CD4-positive, alpha-beta T cell treated with Interleukin-15 for 1 hour (primary cell): ENCODE measurements around the gene JAKMIP3.

ENCODE experiments used
- DNase-seq: peaks from one replicate; pipeline ENCODE4 v3.0.0-alpha.2; 2020

JAKMIP3 gene

GRCh38 chr10:132045324-132045723 is 20.4 kb upstream of the JAKMIP3 start:
- no peak for DNase-seq

DNA sequence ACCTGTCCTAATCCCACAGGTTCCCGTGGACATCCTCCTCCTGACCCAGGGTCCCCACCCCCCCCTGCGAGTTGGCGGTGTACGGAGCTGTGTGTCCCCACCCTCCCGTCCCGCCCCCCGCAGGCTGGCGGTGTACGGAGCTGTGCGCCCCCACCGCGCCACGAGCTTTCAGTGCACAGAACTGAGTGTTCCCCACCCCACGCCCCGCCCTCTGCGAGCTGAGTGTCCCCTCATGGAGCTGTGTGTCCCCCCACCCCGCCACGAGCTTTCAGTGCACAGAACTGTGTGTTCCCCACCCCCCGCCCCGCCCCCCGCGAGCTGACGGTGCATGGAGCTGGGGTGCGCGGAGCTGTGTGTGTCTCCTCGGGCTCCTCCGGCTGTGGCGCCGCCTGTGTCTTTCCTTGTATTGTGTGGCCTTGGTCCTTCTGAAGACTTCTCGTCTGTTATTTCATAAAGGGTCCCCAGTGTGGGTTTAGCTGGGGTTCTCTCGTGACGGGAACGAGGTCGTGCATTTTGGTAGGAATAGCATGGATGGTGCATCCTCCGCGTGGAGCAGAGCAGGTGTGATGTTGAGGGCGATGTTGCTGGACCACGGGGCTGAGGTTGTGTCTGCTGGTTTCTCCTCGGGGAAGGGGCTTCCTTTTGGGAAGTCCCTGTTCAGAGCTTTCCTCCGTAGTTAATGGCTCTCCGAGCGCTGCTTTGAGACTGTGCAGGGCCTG is 18.0 kb upstream of the JAKMIP3 start:
- DNase-seq = no peak

- no peak for DNase-seq
These were observed 17.5 kb upstream of the JAKMIP3 start for GRCh38 chr10:132048294-132048667.

DNA sequence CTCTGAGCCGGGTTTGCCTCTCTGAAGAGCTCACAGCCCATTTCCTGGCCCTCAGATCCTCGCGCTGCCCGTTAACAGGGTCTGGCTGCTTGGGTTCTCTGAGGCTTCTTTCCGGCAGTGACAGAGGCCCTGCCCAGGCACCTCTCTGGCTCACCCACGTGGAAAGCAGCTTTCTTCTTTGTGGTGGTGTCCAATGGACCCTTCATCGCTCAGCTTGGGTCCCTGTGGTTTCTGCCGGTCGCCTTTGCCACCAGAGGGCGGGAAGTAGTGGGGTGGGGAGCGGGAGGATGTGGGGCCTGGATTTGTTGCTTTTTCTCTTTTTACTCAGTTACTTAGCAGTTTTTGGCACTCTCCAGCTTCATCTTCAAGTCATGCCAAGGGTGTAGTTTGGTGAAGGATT is 15.6 kb upstream of the JAKMIP3 start:
- DNase-seq = no peak

DNA sequence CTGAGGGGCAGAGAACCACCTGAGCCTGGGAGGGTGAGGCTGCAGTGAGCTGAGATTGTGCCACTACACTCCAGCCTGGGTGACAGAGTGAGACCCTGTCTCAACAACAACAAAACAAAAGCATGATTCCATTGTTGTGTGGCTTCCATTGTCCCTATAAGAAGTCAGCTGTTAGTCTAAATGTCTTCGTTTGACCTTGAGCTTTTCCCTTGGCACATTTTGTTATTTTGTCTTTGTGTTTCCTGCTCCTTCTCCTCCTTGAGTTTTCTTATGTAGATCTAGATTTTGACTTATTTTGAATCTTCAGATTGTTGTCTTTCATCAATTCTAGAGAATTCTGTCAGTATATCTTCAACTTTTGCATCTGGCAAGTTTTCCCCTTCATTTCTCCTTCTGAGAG is 13.6 kb upstream of the JAKMIP3 start:
- no peak for DNase-seq

- no peak for DNase-seq
These were observed 11.2 kb upstream of the JAKMIP3 start for GRCh38 chr10:132054564-132054963.

DNA sequence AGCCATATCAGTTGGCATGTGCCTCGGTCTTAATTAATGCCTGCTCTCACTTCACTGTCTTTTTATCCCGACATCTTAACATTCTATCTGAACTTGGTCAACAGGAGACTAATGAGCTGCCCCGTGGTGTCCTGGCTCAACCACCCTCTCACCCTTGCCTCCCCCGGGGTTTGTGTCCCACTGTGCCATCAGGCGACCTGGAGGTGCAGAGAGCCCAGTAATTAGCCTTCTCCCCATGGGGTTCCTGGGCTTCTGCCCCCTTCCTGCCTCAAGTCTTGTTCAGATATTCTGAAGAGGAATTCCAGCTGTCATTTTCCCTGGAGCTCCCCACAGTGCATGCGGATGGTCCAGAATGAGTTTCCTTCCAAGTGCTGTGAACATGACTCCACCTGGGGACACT is 10.1 kb upstream of the JAKMIP3 start:
- DNase-seq = no peak

DNA sequence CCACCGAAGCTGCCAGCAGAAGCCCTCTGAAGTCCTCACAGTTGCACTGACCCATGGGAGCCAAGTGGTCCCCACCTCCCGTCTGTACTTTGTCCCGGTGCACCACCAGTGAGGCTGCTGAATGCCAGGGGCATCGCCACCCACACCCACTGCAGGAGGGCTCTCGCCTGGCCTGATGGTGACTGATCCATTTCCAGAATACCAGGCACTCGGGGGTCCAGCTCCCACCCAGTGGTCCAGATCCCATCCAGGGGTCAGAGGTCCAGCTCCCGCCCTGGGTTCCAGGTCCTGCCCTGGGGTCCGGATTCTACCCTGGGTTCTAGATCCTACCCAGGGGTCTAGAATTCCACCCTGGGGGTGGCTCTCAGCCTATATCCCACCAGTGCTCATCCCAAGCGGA is 9.1 kb upstream of the JAKMIP3 start:
- no peak for DNase-seq

DNA sequence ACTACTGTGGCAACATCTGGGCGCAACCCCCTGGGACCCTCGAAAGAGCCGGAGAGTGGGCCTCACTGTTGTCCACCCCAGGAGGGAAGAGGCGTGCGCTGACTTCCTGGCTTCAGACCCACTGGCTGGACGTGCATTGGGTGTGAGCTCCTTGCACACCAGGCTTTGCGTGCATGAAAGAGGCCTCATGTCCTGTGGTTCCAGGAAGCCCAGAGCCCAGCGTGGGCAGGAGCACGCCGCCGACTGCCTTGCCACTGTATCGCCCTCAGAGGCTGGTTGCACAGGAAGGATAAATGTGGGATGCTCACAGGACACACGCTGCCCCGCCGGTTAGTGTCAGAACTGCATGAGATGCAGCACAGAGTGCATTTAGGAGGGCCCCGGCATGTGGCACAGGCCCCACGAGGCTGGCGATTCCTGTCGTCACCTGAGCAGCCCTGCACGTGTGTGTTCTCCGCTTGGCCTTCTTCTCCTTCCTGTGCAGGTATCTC is 8.5 kb upstream of the JAKMIP3 start:
- DNase-seq = no peak

DNA sequence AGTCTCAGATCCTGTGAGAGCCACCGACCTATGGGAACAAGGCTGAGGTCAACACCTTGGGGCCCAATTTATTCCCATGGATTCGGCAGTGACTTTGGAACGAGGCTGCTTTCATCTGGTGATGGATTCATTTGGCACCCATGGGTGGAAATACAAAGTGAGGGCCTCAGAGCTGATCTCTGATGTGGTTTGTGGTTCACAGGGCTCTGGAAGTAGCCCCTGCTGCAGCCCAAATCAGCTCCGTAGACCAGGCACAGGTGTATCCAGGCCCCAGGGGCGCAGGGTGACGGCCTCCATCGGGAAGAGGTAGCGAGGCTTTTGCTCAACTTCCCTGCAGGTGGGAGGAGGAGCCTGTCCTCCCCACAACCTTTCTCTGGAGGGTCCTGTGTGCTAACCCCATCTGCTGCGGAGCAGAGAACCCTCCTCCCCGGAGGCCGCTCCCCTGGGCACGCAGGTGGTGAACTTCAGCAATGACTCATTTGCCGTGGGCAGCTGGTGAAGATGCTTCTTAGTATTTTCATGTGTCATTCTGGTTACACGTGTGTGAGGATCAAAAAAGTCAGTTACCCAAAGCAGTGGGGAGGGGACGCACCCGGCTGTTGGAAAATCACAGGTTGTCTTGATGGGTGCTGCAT is 7.5 kb upstream of the JAKMIP3 start:
- no peak for DNase-seq

- no peak for DNase-seq
These were observed 6.7 kb upstream of the JAKMIP3 start for GRCh38 chr10:132058793-132059759.

- no peak for DNase-seq
These were observed 5.8 kb upstream of the JAKMIP3 start for GRCh38 chr10:132059760-132060508.

DNA sequence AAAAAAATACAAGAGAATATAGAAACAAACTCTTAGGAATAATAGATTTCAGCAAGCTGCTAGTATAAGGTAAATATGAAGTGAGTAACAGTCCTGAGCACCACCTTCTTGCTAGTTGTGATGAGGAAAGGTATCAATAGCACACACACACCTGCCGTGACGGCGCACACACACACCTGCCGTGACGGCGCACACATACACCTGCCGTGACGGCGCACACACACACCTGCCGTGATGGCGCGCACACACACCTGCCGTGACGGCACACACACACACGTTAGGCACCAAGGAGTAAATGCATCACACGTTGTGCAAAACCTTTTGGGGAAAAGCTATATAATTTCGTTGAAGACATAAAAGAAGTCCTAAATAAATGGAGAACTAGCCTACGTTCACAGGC is 4.7 kb upstream of the JAKMIP3 start:
- DNase-seq = no peak

GRCh38 chr10:132061465-132061864 is 4.3 kb upstream of the JAKMIP3 start:
- DNase-seq = no peak

GRCh38 chr10:132062116-132062515 is 3.6 kb upstream of the JAKMIP3 start:
- no peak for DNase-seq

- DNase-seq = no peak
These were observed 2.9 kb upstream of the JAKMIP3 start for GRCh38 chr10:132062641-132063390.

DNA sequence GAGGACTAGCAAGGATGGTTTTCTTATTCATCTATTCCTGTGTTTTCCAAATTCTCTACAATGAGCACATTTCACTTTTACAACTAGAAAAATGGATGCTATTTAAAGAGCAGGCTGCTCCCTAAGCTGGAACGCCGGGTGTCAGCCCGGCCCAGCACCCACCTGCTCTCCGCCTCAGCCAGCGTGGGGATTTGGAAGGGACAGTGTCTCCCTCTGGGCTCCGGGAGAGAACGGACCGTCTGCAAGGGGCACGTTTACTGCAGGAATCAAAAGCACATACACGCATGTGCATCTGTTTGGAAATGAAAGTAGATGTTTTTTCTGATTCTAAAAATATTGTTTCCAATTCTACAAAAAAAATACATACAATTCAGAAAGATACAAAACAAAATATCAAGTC is 2.3 kb upstream of the JAKMIP3 start:
- DNase-seq = no peak

GRCh38 chr10:132064082-132064755 is 1.5 kb upstream of the JAKMIP3 start:
- DNase-seq = no peak

- DNase-seq = no peak
These were observed 842 bp upstream of the JAKMIP3 start for GRCh38 chr10:132064771-132065437.

DNA sequence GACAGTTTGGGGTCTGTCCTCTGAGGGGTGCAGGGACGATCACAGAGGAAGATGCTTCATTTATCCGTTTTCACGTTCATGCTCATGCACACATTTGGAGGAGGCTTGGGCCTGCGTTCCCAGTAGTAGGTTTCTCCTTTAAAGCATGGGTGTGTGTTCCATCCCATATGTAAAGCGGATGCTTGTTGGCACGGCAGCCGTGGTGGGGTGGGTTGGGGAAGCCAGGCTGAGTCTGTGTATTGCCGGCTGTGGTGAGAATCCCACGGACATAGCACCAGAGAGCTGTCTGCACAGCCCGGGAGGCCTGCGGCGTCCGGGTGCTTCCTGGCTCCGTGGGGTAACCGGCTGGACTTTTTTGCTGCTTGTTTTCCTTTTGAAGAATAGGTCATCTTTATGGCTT is 440 bp downstream of the JAKMIP3 start:
- DNase-seq = no peak

GRCh38 chr10:132066812-132067211 is 1.1 kb downstream of the JAKMIP3 start:
- no peak for DNase-seq
